DLD1 (cell line): ENCODE results near the gene CCDC137.

Experiments
- in situ Hi-C: cut with HindIII; loops from 2 replicates; pipeline ENCODE4 v1.10.0; 2017; ENCODE audit warnings: low sequenced_read_pairs

CCDC137 gene

DNA sequence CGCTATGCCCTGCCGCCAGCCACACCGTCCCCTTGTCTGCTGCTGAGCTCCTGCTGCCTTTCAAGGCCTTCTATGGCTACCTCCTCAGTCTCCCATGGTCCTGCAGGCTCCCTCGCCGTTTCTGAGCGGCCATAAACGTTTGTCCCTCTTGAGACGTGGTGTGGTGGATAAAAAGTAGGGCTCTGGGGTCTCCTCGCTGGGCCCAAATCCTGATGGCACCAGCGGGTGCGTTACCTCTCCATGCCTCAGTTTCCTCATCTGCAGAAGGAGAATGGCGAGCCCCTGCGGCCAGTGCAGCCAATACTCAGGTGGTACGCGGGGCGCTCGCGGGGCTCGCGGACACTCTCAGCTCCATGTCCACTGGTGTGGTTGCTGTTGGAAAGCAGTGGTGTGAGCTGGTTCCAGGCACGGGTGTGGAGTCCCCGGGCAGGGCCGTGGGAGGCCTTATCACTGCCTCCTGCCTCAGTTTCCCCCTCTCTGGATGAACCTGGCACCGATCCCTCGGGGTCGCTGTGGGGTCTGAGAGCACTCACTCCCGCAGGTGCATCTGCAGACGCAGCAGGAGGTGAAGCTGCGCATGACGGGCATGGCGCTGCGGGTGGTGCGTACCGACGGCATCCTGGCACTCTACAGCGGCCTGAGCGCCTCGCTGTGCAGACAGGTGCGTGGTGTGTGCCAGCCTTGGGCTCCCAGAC lies 48.0 kb downstream of the CCDC137 start:
- in situ Hi-C loops, result no loop called here

DNA sequence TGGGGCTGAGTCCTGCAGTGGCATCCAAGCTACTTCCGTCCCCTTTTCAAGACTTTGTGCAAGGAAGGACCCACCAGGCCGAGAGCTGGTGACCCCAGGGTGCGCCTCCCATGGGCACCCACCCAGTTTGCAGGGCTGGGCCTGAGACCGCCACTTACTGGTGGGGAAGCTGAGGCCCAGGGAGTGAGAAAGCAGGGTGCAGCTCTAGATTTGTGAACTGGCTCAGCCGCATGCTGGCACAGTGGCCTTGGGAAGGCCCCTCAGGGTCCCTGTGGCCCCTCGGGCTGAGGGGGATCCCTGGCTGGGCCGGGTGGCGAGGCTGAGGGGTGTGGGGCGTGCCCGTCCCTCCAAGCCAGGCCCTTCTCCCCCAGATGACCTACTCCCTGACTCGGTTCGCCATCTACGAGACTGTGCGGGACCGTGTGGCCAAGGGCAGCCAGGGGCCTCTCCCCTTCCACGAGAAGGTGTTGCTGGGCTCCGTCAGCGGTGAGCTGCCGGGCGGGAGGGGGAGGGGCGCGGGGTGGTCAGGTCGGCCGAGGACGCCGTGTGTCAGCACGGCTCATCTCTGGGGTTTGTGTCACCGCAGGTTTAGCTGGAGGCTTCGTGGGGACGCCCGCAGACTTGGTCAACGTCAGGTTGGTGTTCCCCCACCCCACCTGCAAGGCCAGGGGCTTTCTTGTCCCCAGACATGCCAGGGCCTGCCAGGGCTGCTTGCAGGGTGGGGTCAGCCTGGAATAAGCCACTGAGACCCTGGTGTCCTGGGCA lies 48.8 kb downstream of the CCDC137 start:
- in situ Hi-C loops, result no loop called here

GRCh38 chr17:81715872-81716673 lies 49.5 kb downstream of the CCDC137 start:
- in situ Hi-C loops, result no loop called here

DNA sequence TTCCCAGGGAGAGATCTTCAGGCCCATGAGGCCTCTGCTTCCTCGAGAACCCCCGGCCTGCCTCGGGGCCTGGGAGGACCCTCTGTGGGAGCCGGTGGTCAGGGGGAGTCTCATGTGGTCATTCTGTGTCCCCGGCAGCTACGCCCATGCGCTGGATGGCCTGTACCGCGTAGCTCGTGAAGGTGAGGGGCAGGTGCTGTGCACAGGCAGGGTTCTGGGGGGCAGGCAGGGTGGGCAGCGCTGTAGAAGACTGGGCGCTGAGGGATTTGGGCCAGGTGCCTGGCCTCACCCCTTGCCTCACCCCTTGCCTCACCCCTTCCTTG lies 50.1 kb downstream of the CCDC137 start:
- in situ Hi-C loops, result no loop called here

DNA sequence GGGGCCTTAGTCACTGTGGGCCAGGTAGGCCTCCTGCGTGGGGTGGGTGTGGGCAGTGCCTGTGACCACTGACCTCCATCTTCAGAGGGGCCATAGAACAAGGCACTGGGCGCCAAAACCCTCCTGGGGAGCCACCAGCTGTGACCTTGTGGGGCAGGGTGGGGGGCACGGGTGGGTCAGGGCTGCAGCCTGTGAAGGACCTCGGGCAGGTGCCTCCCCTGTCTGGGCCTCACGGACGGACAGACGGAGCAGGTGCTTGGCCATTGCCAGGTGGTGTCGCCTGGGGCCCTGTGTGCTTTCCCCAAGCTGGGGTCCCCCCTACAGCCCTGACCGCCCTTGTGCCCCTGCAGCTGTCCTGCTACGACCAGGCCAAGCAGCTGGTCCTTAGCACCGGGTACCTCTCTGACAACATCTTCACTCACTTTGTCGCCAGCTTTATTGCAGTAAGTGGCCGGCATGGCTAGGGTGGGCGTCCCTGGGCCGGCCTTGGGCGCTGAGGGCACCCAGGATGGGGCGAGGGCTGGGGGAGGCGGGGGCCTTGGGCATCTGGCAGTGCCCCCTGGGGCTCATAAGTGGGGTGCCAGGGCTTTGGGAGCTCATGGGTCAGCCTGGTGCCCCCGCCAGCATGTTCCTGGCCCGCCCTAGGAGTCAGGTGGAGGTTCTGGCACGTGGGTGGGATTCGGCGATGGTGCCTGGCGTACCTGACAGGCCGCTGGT lies 50.7 kb downstream of the CCDC137 start:
- in situ Hi-C loops, result no loop called here

- in situ Hi-C loops, result no loop called here
Observed at GRCh38 chr17:81717766-81718089, 51.2 kb downstream of the CCDC137 start.

GRCh38 chr17:81719410-81720266 lies 53.1 kb downstream of the CCDC137 start:
- in situ Hi-C loops, result no loop called here

GRCh38 chr17:81720267-81721071 lies 53.9 kb downstream of the CCDC137 start:
- in situ Hi-C loops, result no loop called here

DNA sequence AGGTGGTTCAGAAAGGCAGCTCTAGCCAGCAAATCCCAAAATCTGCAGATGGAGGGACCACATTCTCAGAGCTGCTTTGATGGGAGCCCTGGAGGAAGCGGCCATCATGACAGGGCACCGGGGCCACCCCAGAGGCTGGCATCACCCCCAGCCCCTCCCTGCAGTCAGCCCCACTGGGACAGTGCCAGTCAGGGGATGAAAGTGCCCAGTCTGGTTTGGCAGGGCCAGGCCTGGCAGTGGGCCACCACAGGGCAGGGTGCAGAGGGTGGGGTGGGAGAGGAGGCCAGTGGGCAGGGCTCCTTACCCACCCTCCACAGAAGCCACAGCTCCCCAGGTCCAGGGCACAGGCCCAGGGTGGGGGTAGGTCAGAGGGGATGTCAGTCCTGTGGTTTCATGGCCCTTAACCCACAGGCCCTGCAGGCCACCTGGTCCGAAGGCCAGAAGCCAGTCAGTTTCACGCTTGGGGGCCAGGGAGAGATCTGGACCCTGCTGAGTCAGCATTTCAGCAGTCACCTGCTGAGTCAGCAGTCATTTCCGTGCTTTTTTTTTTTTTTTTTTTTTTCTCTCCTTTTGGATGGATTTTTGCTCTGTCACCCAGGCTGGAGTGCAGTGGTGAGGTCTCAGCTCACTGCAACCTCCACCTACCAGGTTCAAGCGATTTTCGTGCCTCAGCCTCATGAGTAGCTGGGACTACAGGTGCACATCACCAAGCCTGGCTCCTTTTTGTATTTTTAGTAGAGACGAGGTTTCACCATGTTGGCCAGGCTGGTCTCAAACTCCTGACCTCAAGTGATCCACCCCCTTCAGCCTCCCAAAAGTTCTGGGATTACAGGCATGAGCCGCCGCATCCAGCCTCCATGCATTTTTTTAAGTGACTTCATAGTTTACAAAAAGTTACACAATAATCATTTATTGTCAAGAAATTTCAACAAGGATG lies 55.9 kb downstream of the CCDC137 start:
- in situ Hi-C loops, result no loop called here
